NCI-H1092 treated with DMSO at 0.1 percent for 48 hours (cell line): Measurements from ENCODE around the gene BPNT1.
"Not testable (repeated sequence)": the region's sequence is repeated elsewhere in the genome, so short reads cannot be mapped to it uniquely, and the experiment has no call there.

ENCODE experiments used
- DNase-seq: peaks from one replicate; lab custom pipeline; 2025; lab: John Stamatoyannopoulos, UW

The BPNT1 gene, protein sequence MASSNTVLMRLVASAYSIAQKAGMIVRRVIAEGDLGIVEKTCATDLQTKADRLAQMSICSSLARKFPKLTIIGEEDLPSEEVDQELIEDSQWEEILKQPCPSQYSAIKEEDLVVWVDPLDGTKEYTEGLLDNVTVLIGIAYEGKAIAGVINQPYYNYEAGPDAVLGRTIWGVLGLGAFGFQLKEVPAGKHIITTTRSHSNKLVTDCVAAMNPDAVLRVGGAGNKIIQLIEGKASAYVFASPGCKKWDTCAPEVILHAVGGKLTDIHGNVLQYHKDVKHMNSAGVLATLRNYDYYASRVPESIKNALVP

DNA sequence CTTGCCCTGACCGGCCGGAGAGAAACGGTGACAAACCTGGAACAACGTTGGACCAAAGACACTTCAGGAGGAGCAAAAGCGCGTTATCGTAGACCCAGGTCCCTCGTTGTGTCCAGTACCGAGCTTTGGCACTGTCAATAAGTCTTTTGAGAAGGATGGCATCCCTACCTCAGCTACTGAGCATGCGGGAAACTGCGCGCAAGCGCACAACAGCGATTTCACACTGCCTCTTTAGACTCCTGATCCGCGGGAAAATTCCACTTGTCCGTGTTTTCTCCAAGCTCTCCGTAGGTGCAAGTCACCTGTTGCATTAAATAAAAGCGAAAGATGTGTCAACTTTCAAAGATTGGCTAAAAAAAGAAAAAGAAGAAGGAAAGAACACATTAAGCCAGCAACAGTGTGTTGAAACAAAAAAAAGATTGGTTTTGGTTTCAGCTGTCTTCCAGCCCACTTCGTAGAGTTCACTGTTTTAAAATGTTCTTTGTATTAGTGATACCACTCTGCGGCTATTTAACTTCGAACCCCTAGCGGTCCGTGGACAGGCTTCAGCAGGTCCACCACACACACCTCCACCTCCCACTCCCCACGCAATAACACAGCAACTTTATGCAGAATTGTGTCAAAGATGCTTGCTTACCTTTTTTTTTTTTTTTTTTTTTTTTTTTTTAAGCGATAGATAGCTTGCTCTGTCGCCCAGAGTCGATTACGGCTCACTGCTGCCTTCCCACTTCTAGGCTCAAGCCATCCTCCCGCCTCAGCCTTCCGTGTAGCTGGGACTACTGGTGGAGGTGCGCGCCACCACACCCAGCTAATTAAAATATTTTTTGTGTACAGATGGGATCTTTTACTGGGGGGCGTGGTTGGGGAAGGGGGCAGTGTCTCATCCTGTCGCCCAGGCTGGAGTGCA, at the start of gene BPNT1:
Gene BPNT1 (minus strand): TSS at position 139 of the 907 bp plus-strand sequence. CDS start 9,942 bp downstream, outside the sequence.
- DNase-seq = peak; percentile 99

GRCh38 chr1:220137019-220137786, 47.6 kb upstream of the BPNT1 start:
- DNase-seq = no peak

GRCh38 chr1:220135755-220136154, 46.2 kb upstream of the BPNT1 start:
- no peak for DNase-seq

DNA sequence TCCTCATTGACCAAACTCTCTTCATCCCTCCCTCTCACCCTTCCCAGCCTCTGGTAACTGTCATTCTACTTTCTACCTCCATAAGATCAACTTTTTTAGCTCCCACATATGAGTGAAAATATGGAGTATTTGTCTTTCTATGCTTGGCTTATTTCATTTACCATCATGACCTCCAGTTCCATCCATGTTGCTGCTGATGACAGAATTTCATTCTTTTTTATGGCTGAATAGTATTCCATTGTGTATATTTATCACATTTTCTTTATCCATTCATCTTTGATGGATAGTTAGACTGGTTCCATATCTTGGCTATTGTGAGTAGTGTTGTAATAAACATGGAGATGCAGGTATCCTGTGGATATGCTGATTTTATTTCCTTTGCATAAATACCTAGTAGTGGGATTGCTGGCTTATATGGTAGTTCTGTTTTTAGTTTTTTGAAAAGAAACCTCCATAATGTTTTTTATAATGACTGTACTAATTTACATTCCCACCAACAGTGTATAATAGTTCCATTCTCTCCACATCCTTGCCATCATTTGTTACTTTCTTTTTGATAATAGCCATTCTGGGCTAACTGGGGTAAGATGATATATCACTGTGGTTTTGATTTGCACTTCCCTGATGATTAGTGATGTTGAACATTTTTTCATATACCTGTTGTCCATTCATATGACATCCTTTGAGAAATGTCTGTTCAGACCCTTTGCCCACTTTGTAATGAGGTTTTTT, 40.1 kb upstream of the BPNT1 start:
- no peak for DNase-seq

GRCh38 chr1:220127076-220127475, 37.5 kb upstream of the BPNT1 start:
- no peak for DNase-seq

DNA sequence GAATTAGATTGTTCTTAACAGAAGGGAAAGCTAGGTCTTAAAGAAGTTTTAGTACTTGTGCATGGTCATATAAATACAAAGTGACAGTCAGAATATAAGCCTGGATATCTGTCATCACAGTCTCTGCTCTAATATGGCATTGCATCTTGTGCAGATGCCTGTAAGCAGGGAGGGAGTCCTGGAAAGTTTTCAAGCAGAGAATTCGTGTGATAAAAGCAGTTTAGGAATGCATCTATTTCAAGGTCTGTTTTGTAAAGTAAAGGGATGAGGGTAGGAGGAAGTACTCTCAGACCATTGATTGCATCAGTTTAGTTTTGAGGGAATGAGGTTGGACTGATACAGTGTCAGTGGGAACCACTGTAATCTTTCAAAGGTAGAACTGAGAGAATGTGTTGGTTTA, 35.0 kb upstream of the BPNT1 start:
- DNase-seq = no peak

GRCh38 chr1:220123889-220124288, 34.3 kb upstream of the BPNT1 start:
- no peak for DNase-seq

GRCh38 chr1:220123066-220123465, 33.5 kb upstream of the BPNT1 start:
- no peak for DNase-seq

GRCh38 chr1:220121791-220122530, 32.4 kb upstream of the BPNT1 start:
- no peak for DNase-seq

DNA sequence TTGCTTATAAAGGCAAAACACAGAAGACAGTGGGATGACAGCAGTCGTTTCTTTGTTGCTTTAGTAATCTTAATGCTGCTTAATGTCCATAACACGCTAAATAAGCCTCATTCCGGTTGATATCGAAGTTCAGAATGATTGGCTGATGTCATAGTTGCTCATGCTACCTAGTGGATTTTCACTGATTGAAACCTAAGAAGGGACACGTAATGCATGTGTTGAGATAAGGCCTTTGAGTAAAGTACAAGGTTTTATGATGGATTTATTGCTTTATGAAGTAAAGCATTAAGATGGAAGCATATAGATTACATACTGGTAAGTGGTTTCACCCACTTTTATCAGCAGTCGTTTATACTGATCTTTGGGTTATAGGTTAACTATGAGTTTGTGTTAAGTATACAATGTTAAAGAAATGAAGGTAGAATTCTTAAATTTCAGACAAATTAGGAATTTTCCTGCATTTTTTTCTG, 29.5 kb upstream of the BPNT1 start:
- DNase-seq = no peak

DNA sequence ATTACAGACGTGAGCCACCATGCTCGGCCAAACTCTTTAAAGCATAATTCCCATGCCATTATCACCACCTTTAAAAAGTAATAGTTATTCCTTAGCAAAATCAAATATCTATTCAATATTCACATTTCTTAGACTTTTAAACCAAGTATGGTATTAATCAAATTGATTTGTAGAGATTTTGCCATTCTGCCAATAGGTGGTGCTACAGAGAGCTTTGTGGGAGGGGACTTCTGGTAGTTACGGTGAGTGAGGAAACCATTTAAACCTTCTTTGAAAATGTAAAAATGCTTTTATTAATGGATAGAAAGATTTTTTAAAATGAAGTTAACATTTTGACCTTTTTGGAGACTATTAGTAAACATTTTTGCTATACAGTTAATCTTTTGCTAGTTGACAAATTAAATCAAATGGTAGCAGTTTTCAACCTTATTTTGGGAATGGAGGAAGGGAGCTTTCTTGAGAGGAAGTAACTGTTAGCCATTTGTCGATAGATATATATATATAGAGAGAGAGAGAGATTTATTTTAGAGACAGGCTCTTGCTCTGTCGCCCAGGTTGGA, 23.6 kb upstream of the BPNT1 start:
- no peak for DNase-seq

DNA sequence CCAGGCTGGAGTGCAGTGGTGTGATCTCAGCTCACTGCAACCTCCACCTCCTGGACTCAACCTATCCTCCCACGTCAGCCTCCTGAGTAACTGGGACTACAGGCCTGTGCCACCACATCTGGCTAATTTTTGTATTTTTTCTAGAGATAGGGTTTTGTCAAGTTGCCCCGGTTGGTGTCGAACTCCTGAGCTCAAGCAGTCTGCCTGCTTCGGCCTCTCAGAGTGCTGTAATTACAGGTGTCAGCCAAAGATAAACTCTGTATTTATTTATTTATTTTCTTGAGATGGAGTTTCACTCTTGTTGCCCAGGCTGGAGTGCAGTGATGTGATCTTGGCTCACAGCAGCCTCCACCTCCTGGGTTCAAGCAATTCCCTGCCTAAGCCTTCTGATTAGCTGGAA, 23.0 kb upstream of the BPNT1 start:
- not testable (repeated sequence) for DNase-seq

DNA sequence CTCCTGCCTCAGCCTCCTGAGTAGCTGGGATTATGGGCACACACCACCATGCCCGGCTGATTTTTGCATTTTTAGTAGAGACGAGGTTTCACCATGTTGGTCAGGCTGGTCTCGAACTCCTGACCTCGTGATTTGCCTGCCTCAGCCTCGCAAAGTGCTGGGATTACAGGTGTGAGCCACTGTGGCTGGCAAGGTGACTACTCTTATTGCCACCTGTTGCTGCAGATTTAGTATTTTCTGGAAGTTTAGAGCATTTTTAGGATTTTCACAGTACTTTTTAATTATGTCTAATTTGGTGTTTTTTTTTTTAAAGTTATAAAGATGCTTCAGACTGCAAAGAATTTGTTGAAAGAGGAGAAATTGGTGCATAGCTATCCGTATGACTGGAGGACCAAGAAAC, 20.9 kb upstream of the BPNT1 start:
- not testable (repeated sequence) for DNase-seq

GRCh38 chr1:220099826-220100225, 10.2 kb upstream of the BPNT1 start:
- no peak for DNase-seq

- DNase-seq = peak; percentile 90
Measured at GRCh38 chr1:220094016-220094911, 4.7 kb upstream of the BPNT1 start, which contains the start of gene IARS2. Gene IARS2, plus strand, starts transcription at chr1:220094132. Its CDS starts 85 bp downstream, at chr1:220094217.

- no peak for DNase-seq
Measured at GRCh38 chr1:220093361-220094015, 3.9 kb upstream of the BPNT1 start.

- no peak for DNase-seq
Measured at GRCh38 chr1:220092694-220093093, 3.1 kb upstream of the BPNT1 start.

- not testable (repeated sequence) for DNase-seq
Measured at GRCh38 chr1:220086261-220086686, 3.3 kb downstream of the BPNT1 start.

DNA sequence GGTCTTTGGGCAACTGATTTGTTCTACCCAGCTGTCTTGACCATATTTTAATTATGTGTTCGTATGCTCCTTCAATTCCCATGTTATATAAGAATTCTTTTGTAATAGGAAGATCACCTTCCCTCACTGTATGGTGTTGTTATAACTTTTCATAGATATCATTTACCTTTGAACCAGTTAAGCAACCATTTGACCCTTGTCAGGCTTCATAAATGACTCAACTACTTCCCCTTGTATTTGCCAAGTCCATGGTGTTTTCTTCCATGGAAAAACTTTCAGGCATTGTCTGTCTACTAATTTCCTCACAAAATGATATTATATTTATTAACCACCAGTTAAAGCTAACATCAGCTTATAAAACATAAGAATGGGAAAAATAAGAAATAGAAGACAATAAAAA, 5.1 kb downstream of the BPNT1 start:
- no peak for DNase-seq
